Smooth muscle cell (in vitro differentiated cells): ENCODE data around the gene PLCL2. TPM values are rescaled to one million over a fixed set of nuclear protein-coding genes. Genes with fewer than 3 reads are reported as not detected.

Experiments
- DNase-seq: peaks from one replicate; lab custom pipeline; 2025; ENCODE audit not compliant: unreplicated experiment; lab: John Stamatoyannopoulos, UW
- H2AFZ ChIP-seq: fragments of 200-600 bp; sonication (generic); 2 replicates; pipeline ENCODE4 v1.6.0; 2016; ENCODE audit warnings: antibody characterized with exemption, low read depth, mild to moderate bottlenecking
- H3F3A ChIP-seq: fragments of 200-600 bp; sonication (generic); 2 replicates; pipeline ENCODE4 v1.6.0; 2017; ENCODE audit warnings: antibody characterized with exemption, low read depth
- H3K27ac ChIP-seq: fragments of 200-600 bp; sonication (generic); 2 replicates; pipeline ENCODE4 v1.5.1; 2016; ENCODE audit warnings: low read depth, mild to moderate bottlenecking
- H3K27me3 ChIP-seq: fragments of 200-600 bp; sonication (generic); 2 replicates; pipeline ENCODE4 v1.6.1; 2016; ENCODE audit warnings: low read depth, mild to moderate bottlenecking
- H3K36me3 ChIP-seq: fragments of 200-600 bp; sonication (generic); 2 replicates; pipeline ENCODE4 v1.5.1; 2016; ENCODE audit warnings: low read depth
- H3K4me1 ChIP-seq: fragments of 200-600 bp; sonication (generic); 2 replicates; pipeline ENCODE4 v1.5.1; 2016; ENCODE audit warnings: low read depth
- H3K4me2 ChIP-seq: fragments of 200-600 bp; sonication (generic); 2 replicates; pipeline ENCODE4 v1.6.0; 2016; ENCODE audit warnings: mild to moderate bottlenecking
- H3K4me3 ChIP-seq: fragments of 200-600 bp; sonication (generic); 2 replicates; pipeline ENCODE4 v1.5.1; 2016; ENCODE audit warnings: mild to moderate bottlenecking
- H3K79me2 ChIP-seq: fragments of 200-600 bp; sonication (generic); 2 replicates; pipeline ENCODE4 v1.6.0; 2016; ENCODE audit warnings: low read depth, mild to moderate bottlenecking
- H3K9ac ChIP-seq: fragments of 200-600 bp; sonication (generic); 2 replicates; pipeline ENCODE4 v1.6.0; 2016; ENCODE audit warnings: low read depth
- H3K9me3 ChIP-seq: fragments of 200-600 bp; sonication (generic); replicated peaks from 2 replicates; pipeline ENCODE4 v1.5.1; 2016; ENCODE audit warnings: low read depth
- H4K20me1 ChIP-seq: fragments of 200-600 bp; sonication (generic); 2 replicates; pipeline ENCODE4 v1.6.0; 2016; ENCODE audit warnings: low read depth
- WGBS: methylation state at CpG from one replicate; pipeline ENCODE4 v1.1.7; 2016; ENCODE audit warnings: low lambda C conversion rate; 5-methylcytosine and 5-hydroxymethylcytosine counted together
- polyA plus RNA-seq: library from polyadenylated mRNA; unstranded; fragments of >200 nt; fragmentation: Nextera tagmentation; extraction: Ambion mirVana; gene quantifications from 2 replicates; pipeline ENCODE4 v1.2.1, GENCODE V29; 2016
- total RNA-seq: library from RNA; depleted of rRNA; stranded (reverse); fragments of >200 nt; gene quantifications from 2 replicates; pipeline ENCODE4 v1.2.3, GENCODE V29; 2014
- TF ChIP-seq, protein P1 (sequence below): fragments of 200-600 bp; sonication (generic); IDR thresholded peaks from 2 replicates; pipeline ENCODE4 v1.5.1; 2017; ENCODE audit warnings: borderline replicate concordance, mild to moderate bottlenecking, antibody characterized with exemption; ENCODE audit not compliant: insufficient read depth, poor library complexity, severe bottlenecking

PLCL2 gene
- total and polyA plus RNA-seq, 2 experiments from 2014 or later = 2.1 to 5.0 TPM

DNA sequence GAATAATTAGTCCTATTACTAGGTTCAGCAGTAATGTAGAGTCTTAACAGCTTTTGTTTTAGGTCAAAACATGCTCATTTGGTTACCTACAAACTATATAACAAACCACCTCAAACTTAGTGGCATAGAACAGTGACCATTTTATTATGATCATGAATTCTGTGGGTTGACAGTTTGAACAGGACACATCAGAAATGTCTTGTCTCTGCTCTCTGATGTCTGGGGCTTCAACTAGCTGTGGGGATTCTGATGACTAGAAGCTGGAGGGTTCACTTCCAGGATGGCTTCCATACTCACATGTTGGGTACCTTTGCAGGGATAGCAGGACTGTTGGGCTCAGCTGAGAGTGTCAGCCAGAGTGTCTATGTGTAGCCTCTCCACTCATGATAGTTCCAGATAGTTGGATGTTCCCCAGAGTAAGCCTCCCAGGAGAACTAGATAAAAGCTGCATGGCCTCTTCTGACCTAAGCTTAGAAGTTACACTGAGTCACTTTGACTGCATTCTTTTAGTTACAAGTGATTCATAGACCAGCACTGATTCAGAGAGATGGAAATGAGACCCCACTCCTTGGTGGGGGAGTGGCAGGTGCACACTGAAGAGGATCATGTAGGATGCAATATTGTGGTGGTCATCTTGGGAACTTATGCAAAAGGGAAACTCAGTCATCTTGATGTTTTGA is 32.6 kb downstream of the PLCL2 start:
- no peak overlapping the region for H3K4me3 ChIP-seq
- no peak overlapping the region for H3K9ac ChIP-seq
- no peaks in the 10 kb centered on the region for H3K9me3 ChIP-seq
- no peaks in the 10 kb centered on the region for H3K36me3 ChIP-seq
- H3K4me1 ChIP-seq = peaks cover 3% of the 10 kb centered on the region
- H3F3A ChIP-seq = no peaks in the 10 kb centered on the region
- H3K27me3 ChIP-seq = no peaks in the 10 kb centered on the region
- no peak overlapping the region for H3K27ac ChIP-seq
- no peaks in the 10 kb centered on the region for H3K79me2 ChIP-seq
- TF ChIP-seq, protein P1, sequence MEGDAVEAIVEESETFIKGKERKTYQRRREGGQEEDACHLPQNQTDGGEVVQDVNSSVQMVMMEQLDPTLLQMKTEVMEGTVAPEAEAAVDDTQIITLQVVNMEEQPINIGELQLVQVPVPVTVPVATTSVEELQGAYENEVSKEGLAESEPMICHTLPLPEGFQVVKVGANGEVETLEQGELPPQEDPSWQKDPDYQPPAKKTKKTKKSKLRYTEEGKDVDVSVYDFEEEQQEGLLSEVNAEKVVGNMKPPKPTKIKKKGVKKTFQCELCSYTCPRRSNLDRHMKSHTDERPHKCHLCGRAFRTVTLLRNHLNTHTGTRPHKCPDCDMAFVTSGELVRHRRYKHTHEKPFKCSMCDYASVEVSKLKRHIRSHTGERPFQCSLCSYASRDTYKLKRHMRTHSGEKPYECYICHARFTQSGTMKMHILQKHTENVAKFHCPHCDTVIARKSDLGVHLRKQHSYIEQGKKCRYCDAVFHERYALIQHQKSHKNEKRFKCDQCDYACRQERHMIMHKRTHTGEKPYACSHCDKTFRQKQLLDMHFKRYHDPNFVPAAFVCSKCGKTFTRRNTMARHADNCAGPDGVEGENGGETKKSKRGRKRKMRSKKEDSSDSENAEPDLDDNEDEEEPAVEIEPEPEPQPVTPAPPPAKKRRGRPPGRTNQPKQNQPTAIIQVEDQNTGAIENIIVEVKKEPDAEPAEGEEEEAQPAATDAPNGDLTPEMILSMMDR = no peak
- H3K4me2 ChIP-seq = no peak overlapping the region
- DNase-seq = no peak
- no peaks in the 10 kb centered on the region for H4K20me1 ChIP-seq
- H2AFZ ChIP-seq = no peak overlapping the region

DNA sequence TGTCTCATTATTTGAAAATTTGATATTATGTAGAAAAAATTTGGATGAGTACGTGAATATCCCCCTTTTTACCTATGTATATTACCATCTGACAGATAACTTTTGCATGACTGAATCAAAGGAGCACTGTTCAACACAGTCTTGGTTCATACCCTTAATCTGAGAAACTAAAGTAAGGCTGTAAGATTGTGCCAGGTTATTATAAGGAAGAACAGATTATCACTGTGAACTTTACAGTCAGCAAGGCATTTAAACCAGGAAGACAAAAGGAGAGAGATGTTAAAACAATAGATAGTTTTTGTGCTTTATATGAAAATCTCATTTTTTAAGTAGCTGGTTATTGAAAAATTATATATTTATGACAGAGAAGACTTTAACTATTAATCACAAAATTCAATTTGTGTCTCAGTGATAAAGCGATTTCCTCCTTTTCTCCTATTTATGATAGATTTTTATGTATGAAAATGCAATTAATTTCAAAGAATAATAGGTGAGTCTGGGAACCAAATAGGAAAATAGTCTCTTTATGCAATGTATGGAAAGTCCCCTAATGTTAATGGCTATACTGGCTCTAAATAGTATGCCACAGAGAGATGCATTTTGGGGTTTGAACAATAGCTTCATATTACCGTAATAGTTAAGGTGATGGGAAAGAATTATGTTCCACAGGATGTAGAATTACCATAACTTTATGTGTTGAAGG is 33.4 kb downstream of the PLCL2 start:
- Histone ChIP-seq H3K79me2 (no peaks in the 10 kb centered on the region), H3K4me2 (no peak overlapping the region), H2AFZ (no peak overlapping the region), H3K4me1 (peaks cover 3% of the 10 kb centered on the region), H4K20me1 (no peaks in the 10 kb centered on the region), H3F3A (no peaks in the 10 kb centered on the region), H3K9ac (no peak overlapping the region), H3K36me3 (no peaks in the 10 kb centered on the region), H3K9me3 (no peaks in the 10 kb centered on the region), H3K27me3 (no peaks in the 10 kb centered on the region), H3K27ac (no peak overlapping the region), H3K4me3 (no peak overlapping the region)
- TF ChIP-seq, protein P1 = no peak
- DNase-seq = no peak
- 93% methylated on average over 3 of the region's 3 CpGs for WGBS

DNA sequence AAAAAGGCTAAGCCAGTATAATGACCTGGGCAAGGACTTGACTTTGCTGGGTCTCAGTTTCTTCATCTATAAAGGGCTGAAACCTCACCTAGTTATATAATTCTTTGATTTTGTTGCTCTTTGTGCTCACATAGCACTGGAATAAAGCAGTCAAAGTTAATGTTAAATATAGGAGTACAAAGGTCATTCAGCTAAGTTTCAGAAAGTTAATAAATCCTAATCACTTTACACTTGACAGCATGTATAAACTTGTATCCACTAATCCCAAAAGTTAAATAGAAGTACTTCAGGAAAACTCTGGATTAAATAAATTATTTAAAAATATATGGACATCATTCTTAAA is 33.9 kb downstream of the PLCL2 start:
- Histone ChIP-seq H2AFZ (no peak overlapping the region), H3K4me3 (no peak overlapping the region), H3K27ac (no peak overlapping the region), H3K79me2 (no peaks in the 10 kb centered on the region), H4K20me1 (no peaks in the 10 kb centered on the region), H3K36me3 (no peaks in the 10 kb centered on the region), H3K4me2 (no peak overlapping the region), H3F3A (no peaks in the 10 kb centered on the region), H3K27me3 (no peaks in the 10 kb centered on the region), H3K9me3 (no peaks in the 10 kb centered on the region), H3K9ac (no peak overlapping the region), H3K4me1 (peaks cover 3% of the 10 kb centered on the region)
- TF ChIP-seq, protein P1 = no peak
- no peak for DNase-seq

DNA sequence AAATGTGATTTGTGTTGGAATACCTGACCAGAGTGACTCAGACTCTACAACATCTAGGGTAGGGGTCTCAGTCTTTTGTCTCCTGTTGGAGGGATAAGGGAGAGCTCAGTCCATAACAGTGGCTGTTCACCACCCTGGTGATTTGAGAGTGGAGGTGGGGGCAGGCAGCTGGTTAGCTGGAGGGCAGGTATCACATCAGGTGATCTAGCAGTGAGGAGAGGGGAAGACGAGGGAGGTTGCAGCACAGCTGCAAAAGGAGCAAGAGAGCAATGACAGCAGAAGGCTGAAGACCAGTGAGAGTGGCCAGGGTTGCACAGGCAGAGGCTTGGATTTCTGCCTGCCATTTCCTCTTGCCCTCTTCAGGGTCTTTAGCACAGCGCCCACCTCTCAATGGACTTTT is 38.4 kb downstream of the PLCL2 start:
- H4K20me1 ChIP-seq = no peaks in the 10 kb centered on the region
- H3K4me2 ChIP-seq = no peak overlapping the region
- no peak overlapping the region for H3K27ac ChIP-seq
- H3K27me3 ChIP-seq = no peaks in the 10 kb centered on the region
- TF ChIP-seq, protein P1 = no peak
- no peak overlapping the region for H3K4me3 ChIP-seq
- no peaks in the 10 kb centered on the region for H3F3A ChIP-seq
- WGBS = 86% methylated on average over 2 of the region's 2 CpGs
- no peaks in the 10 kb centered on the region for H3K9me3 ChIP-seq
- H3K9ac ChIP-seq = no peak overlapping the region
- H3K79me2 ChIP-seq = peaks cover 4% of the 10 kb centered on the region
- no peaks in the 10 kb centered on the region for H3K36me3 ChIP-seq
- H2AFZ ChIP-seq = no peak overlapping the region
- DNase-seq = no peak
- peaks cover 3% of the 10 kb centered on the region for H3K4me1 ChIP-seq
